C4-2B (cell line): ENCODE data around the gene NLE1.

Source experiments
- H3K27ac ChIP-seq: fragments of 450-650 bp; 2 replicates; pipeline ENCODE4 v1.5.1; 2017
- CTCF ChIP-seq: fragments of 450-650 bp; conservative IDR thresholded peaks from 2 replicates; pipeline ENCODE4 v1.5.1; 2017; ENCODE audit warnings: mild to moderate bottlenecking
- ZFX ChIP-seq: fragments of 450-650 bp; IDR thresholded peaks from 2 replicates; pipeline ENCODE4 v1.6.1; 2017

The NLE1 gene

GRCh38 chr17:35135322-35135721, 6.8 kb downstream of the NLE1 start:
- TF ChIP-seq CTCF (no peak), ZFX (no peak)

GRCh38 chr17:35132816-35133550, 9.1 kb downstream of the NLE1 start:
- H3K27ac ChIP-seq = no peak overlapping the region
- TF ChIP-seq ZFX (no peak), CTCF (no peak)

More at GRCh38 chr17:35135322-35135721, 6.8 kb downstream of the NLE1 start:
- H3K27ac ChIP-seq = no peak overlapping the region

GRCh38 chr17:35132099-35132498, 10.0 kb downstream of the NLE1 start:
- H3K27ac ChIP-seq = no peak overlapping the region

GRCh38 chr17:35130392-35130791, 11.7 kb downstream of the NLE1 start:
- no peak for TF ChIP-seq CTCF
- TF ChIP-seq ZFX = no peak
- H3K27ac ChIP-seq = no peak overlapping the region

More at GRCh38 chr17:35132099-35132498, 10.0 kb downstream of the NLE1 start:
- TF ChIP-seq ZFX = no peak
- TF ChIP-seq CTCF = no peak

- no peak for TF ChIP-seq ZFX
- no peak for TF ChIP-seq CTCF
- H3K27ac ChIP-seq = no peak overlapping the region
Observed at GRCh38 chr17:35129973-35130351, 12.1 kb downstream of the NLE1 start.

- TF ChIP-seq CTCF (no peak), ZFX (no peak)
- H3K27ac ChIP-seq = no peak overlapping the region
Observed at GRCh38 chr17:35129154-35129972, 12.7 kb downstream of the NLE1 start.

GRCh38 chr17:35127751-35128514, 14.2 kb downstream of the NLE1 start:
- TF ChIP-seq ZFX = no peak
- no peak for TF ChIP-seq CTCF
- H3K27ac ChIP-seq = no peak overlapping the region
